Mononuclear cell (primary cell): ENCODE data around the gene LRP8. TPM values are rescaled to one million over a fixed set of nuclear protein-coding genes. Genes with fewer than 3 reads are reported as not detected.

Experiments
- H3K27me3 ChIP-seq: 2 replicates; pipeline ENCODE4 v1.6.0; 2011; ENCODE audit warnings: low read length, control low read depth; ENCODE audit not compliant: insufficient read depth
- H3K4me1 ChIP-seq: 2 replicates; pipeline ENCODE4 v1.5.1; 2011; ENCODE audit warnings: mild to moderate bottlenecking, low read length, control low read depth; ENCODE audit not compliant: insufficient read depth
- H3K4me3 ChIP-seq: 2 replicates; pipeline ENCODE4 v1.5.1; 2011; ENCODE audit warnings: mild to moderate bottlenecking, low read length, moderate library complexity
- H3K9me3 ChIP-seq: 2 replicates; pipeline ENCODE4 v1.5.1; 2011; ENCODE audit warnings: low read depth, mild to moderate bottlenecking, control low read depth, low read length
- total RNA-seq: library from RNA; depleted of rRNA; stranded (reverse); fragments of >200 nt; gene quantifications from one replicate; pipeline ENCODE4 v1.2.3, GENCODE V29; 2012

The LRP8 gene
- total RNA-seq, 1 donor, result 10.0 TPM

GRCh38 chr1:53296117-53296749 lies 31.6 kb downstream of the LRP8 start:
- no peaks in the 10 kb centered on the region for H3K27me3 ChIP-seq
- no peaks in the 10 kb centered on the region for H3K9me3 ChIP-seq
- H3K4me1 ChIP-seq, result peaks cover 27% of the 10 kb centered on the region
- no peak overlapping the region for H3K4me3 ChIP-seq

- Histone ChIP-seq H3K4me3 (no peak overlapping the region), H3K4me1 (peaks cover 27% of the 10 kb centered on the region), H3K27me3 (no peaks in the 10 kb centered on the region), H3K9me3 (no peaks in the 10 kb centered on the region)
Measured at GRCh38 chr1:53295726-53296116, 32.1 kb downstream of the LRP8 start.

GRCh38 chr1:53295295-53295694 lies 32.6 kb downstream of the LRP8 start:
- H3K4me3 ChIP-seq, result no peak overlapping the region
- peaks cover 27% of the 10 kb centered on the region for H3K4me1 ChIP-seq
- no peaks in the 10 kb centered on the region for H3K27me3 ChIP-seq
- H3K9me3 ChIP-seq, result no peaks in the 10 kb centered on the region

- Histone ChIP-seq H3K27me3 (no peaks in the 10 kb centered on the region), H3K4me3 (no peak overlapping the region), H3K4me1 (peaks cover 27% of the 10 kb centered on the region), H3K9me3 (no peaks in the 10 kb centered on the region)
Measured at GRCh38 chr1:53294567-53294966, 33.3 kb downstream of the LRP8 start.

- H3K27me3 ChIP-seq, result no peaks in the 10 kb centered on the region
- no peak overlapping the region for H3K4me3 ChIP-seq
- H3K9me3 ChIP-seq, result no peaks in the 10 kb centered on the region
- peaks cover 27% of the 10 kb centered on the region for H3K4me1 ChIP-seq
Measured at GRCh38 chr1:53294061-53294460, 33.8 kb downstream of the LRP8 start.

- Histone ChIP-seq H3K27me3 (no peaks in the 10 kb centered on the region), H3K4me1 (peaks cover 27% of the 10 kb centered on the region), H3K9me3 (no peaks in the 10 kb centered on the region), H3K4me3 (no peak overlapping the region)
Measured at GRCh38 chr1:53293123-53293522, 34.7 kb downstream of the LRP8 start.

GRCh38 chr1:53292690-53293089 lies 35.2 kb downstream of the LRP8 start:
- no peaks in the 10 kb centered on the region for H3K27me3 ChIP-seq
- no peak overlapping the region for H3K4me3 ChIP-seq
- H3K4me1 ChIP-seq, result peaks cover 27% of the 10 kb centered on the region

GRCh38 chr1:53291574-53291973 lies 36.3 kb downstream of the LRP8 start:
- H3K4me3 ChIP-seq, result no peak overlapping the region
- H3K9me3 ChIP-seq, result no peaks in the 10 kb centered on the region
- peaks cover 27% of the 10 kb centered on the region for H3K4me1 ChIP-seq
- H3K27me3 ChIP-seq, result no peaks in the 10 kb centered on the region

More at GRCh38 chr1:53292690-53293089, 35.2 kb downstream of the LRP8 start:
- no peaks in the 10 kb centered on the region for H3K9me3 ChIP-seq

GRCh38 chr1:53288790-53289429 lies 39.0 kb downstream of the LRP8 start:
- Histone ChIP-seq H3K9me3 (no peaks in the 10 kb centered on the region), H3K4me1 (peaks cover 14% of the 10 kb centered on the region), H3K4me3 (no peak overlapping the region), H3K27me3 (no peaks in the 10 kb centered on the region)

GRCh38 chr1:53288002-53288789 lies 39.7 kb downstream of the LRP8 start:
- no peaks in the 10 kb centered on the region for H3K9me3 ChIP-seq
- H3K4me1 ChIP-seq, result peaks cover 7% of the 10 kb centered on the region
- H3K4me3 ChIP-seq, result no peak overlapping the region

GRCh38 chr1:53286955-53287354 lies 40.9 kb downstream of the LRP8 start:
- no peaks in the 10 kb centered on the region for H3K27me3 ChIP-seq
- H3K4me3 ChIP-seq, result no peak overlapping the region
- no peaks in the 10 kb centered on the region for H3K9me3 ChIP-seq
- no peaks in the 10 kb centered on the region for H3K4me1 ChIP-seq

More at GRCh38 chr1:53288002-53288789, 39.7 kb downstream of the LRP8 start:
- H3K27me3 ChIP-seq, result no peaks in the 10 kb centered on the region

- no peaks in the 10 kb centered on the region for H3K4me1 ChIP-seq
- H3K27me3 ChIP-seq, result no peaks in the 10 kb centered on the region
- no peak overlapping the region for H3K4me3 ChIP-seq
Measured at GRCh38 chr1:53285969-53286760, 41.7 kb downstream of the LRP8 start.

GRCh38 chr1:53285546-53285945 lies 42.3 kb downstream of the LRP8 start:
- Histone ChIP-seq H3K4me1 (no peaks in the 10 kb centered on the region), H3K27me3 (no peaks in the 10 kb centered on the region), H3K9me3 (no peaks in the 10 kb centered on the region), H3K4me3 (no peak overlapping the region)

More at GRCh38 chr1:53285969-53286760, 41.7 kb downstream of the LRP8 start:
- no peaks in the 10 kb centered on the region for H3K9me3 ChIP-seq

- no peaks in the 10 kb centered on the region for H3K4me1 ChIP-seq
- no peaks in the 10 kb centered on the region for H3K27me3 ChIP-seq
- no peak overlapping the region for H3K4me3 ChIP-seq
- no peaks in the 10 kb centered on the region for H3K9me3 ChIP-seq
Measured at GRCh38 chr1:53284224-53285020, 43.4 kb downstream of the LRP8 start.
